Endothelial cell of umbilical vein (primary cell): ENCODE measurements around the gene CALHM5. TPM values are rescaled to one million over a fixed set of nuclear protein-coding genes. Genes with fewer than 3 reads are reported as not detected.

ENCODE experiments used
- BruUV-seq: library from RNA; stranded (reverse); fragments of 400-500 nt; replicated peaks from 2 replicates; lab custom pipeline; 2021; lab: Mats Ljungman, UMichigan
- CTCF ChIA-PET: fragments of 300-600, 350-600 bp; sonication (Branson Sonifier 250); formaldehyde crosslinking; loops from one replicate; lab custom pipeline; 2021; ENCODE audit warnings: antibody characterized with exemption, inconsistent platforms; lab: Charles Lee
- POLR2A ChIA-PET: fragments of 300-600, 350-600 bp; sonication (Branson Sonifier 250); formaldehyde crosslinking; loops from one replicate; lab custom pipeline; 2021; ENCODE audit warnings: antibody characterized with exemption, inconsistent platforms; lab: Charles Lee
- DNase-seq: peaks from one replicate; pipeline ENCODE4 v3.0.0-alpha.2; 2011; ENCODE audit warnings: low read depth, low spot score
- FAIRE-seq: peaks from 2 replicates; lab custom pipeline; 2011; peaks lifted over from hg19 to GRCh38; lab: Jason Lieb, UNC
- H2AFZ ChIP-seq: 2 replicates; pipeline ENCODE4 v1.6.0; 2012; ENCODE audit warnings: low read depth, low read length, control low read depth, inconsistent platforms
- H3K27ac ChIP-seq: 2 replicates; pipeline ENCODE4 v1.5.1; 2011; ENCODE audit warnings: low read depth, mild to moderate bottlenecking, control low read depth, low read length, moderate library complexity; ENCODE audit not compliant: insufficient read depth
- H3K27me3 ChIP-seq, 2 experiments: 2 replicates each; pipeline versions ENCODE4 v1.6.0 to v1.6.1; 2011; ENCODE audit warnings: low read length in 2 of 2, mixed read lengths in 1 of 2; ENCODE audit not compliant: control insufficient read depth in 2 of 2, insufficient read depth in 2 of 2
- H3K36me3 ChIP-seq, 2 experiments: 2 replicates in 1 of 2; 3 replicates in 1 of 2; pipeline ENCODE4 v1.5.1; 2011; ENCODE audit warnings: low read length in 2 of 2, mild to moderate bottlenecking in 1 of 2, moderate library complexity in 1 of 2; ENCODE audit not compliant: control insufficient read depth in 2 of 2, insufficient read depth in 2 of 2; ENCODE audit errors: extremely low read depth in 1 of 2
- H3K4me1 ChIP-seq: 3 replicates; pipeline ENCODE4 v1.5.1; 2011; ENCODE audit warnings: mild to moderate bottlenecking, low read length; ENCODE audit not compliant: control insufficient read depth, insufficient read depth; ENCODE audit errors: extremely low read depth
- H3K4me2 ChIP-seq: 2 replicates; pipeline ENCODE4 v1.6.1; 2011; ENCODE audit warnings: low read length, control low read depth, mixed read lengths; ENCODE audit not compliant: insufficient read depth
- H3K4me3 ChIP-seq, 3 experiments: fragments of 200-600 bp in 1 of 3; sonication (generic), shearing (Covaris generic) in 1 of 3; replicated peaks in 1 of 3; 2 replicates each; pipeline ENCODE4 v1.5.1; 2011 to 2016; ENCODE audit warnings: control low read depth in 3 of 3, low read length in 3 of 3, mild to moderate bottlenecking in 2 of 3, inconsistent platforms in 1 of 3, low read depth in 1 of 3, moderate library complexity in 1 of 3; ENCODE audit not compliant: insufficient read depth in 1 of 3
- H3K79me2 ChIP-seq: 2 replicates; pipeline ENCODE4 v1.6.0; 2012; ENCODE audit warnings: low read length, inconsistent platforms; ENCODE audit not compliant: control insufficient read depth, insufficient read depth
- H3K9ac ChIP-seq: replicated peaks from 2 replicates; pipeline ENCODE3; 2011; ENCODE audit warnings: low read length, control low read depth; ENCODE audit not compliant: insufficient read depth; ENCODE audit errors: extremely low read depth
- H3K9me1 ChIP-seq: replicated peaks from 3 replicates; pipeline ENCODE4 v1.6.0; 2011; ENCODE audit warnings: mild to moderate bottlenecking, low read length; ENCODE audit not compliant: control insufficient read depth, insufficient read depth; ENCODE audit errors: extremely low read depth
- H3K9me3 ChIP-seq: replicated peaks from 2 replicates; pipeline ENCODE4 v1.5.1; 2012; ENCODE audit warnings: low read length, inconsistent platforms; ENCODE audit not compliant: control insufficient read depth, insufficient read depth
- H4K20me1 ChIP-seq: replicated peaks from 2 replicates; pipeline ENCODE3; 2011; ENCODE audit warnings: mild to moderate bottlenecking, low read length; ENCODE audit not compliant: control insufficient read depth, insufficient read depth; ENCODE audit errors: extremely low read depth
- POLR2A ChIP-seq: IDR thresholded peaks from 2 replicates; pipeline ENCODE4 v1.6.1; 2012; ENCODE audit warnings: low read depth, mild to moderate bottlenecking, control low read depth, low read length
- dilution Hi-C: fragments of 300-500 bp; cut with MboI; formaldehyde crosslinking; loops from one replicate; pipeline ENCODE4 v1.15.0; 2019; ENCODE audit warnings: low sequenced_read_pairs; ENCODE audit not compliant: extremely low pct_ligation_motif_present
- intact Hi-C: fragments of 100-400 bp; cut with micrococcal nuclease; formaldehyde crosslinking; loops from one replicate; pipeline ENCODE4 v1.10.0; 2022
- polyA plus RNA-seq, 4 experiments: library from polyadenylated mRNA; depleted of rRNA in 3 of 4; stranded (reverse) in 3 of 4; unstranded in 1 of 4; fragments of >200 nt; gene quantifications; 2 replicates each; pipeline versions ENCODE4 v1.2.1 to v1.2.3, GENCODE V29; 2011 to 2012; ENCODE audit warnings: missing spikeins in 1 of 4
- total RNA-seq: library from RNA; stranded (reverse); gene quantifications from 2 replicates; pipeline ENCODE4 v1.2.3, GENCODE V29; 2021

CALHM5 gene
- total and polyA plus RNA-seq, 2 donors (not counting 3 experiments of a cell fraction or from before 2014, with no cell fraction given) = 4.5 to 6.6 TPM

DNA sequence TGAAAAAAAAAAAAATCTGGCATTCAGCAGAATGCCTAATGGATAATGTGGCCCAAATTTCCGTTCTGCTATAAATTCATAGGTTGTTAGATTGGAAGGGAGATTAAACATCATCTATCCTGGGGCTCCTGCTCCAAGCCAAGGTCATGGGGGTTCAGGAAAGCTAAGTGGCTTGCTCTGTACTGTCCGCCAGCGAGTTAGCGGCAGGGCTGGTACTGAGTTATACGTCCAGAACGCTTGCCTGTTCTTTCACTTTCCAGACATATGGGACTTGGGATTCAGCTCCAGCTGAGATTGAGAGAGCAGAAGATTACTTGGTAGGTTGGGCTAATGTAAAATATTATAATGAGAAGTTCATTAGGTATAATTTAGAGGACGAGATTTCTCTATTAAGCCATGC, 60.7 kb downstream of the CALHM5 start:
- Histone ChIP-seq H3K27me3 (no peaks in the 10 kb centered on the region), H3K9me3 (no peaks in the 10 kb centered on the region), H3K4me3 (peak overlapping the region; percentile 72 to 98 (median 98)), H3K36me3 (peaks cover 0 to 3% of the 10 kb centered on the region in 2 experiments), H3K9me1 (no peaks in the 10 kb centered on the region), H4K20me1 (no peaks in the 10 kb centered on the region), H3K79me2 (peaks cover 67% of the 10 kb centered on the region), H3K4me1 (peaks cover 33% of the 10 kb centered on the region), H2AFZ (peak overlapping the region; percentile 92), H3K4me2 (peak overlapping the region; percentile 99), H3K27ac (peak overlapping the region; percentile 84), H3K9ac (peak overlapping the region; percentile 94)
- ChIA-PET POLR2A (no interaction called here), CTCF (interaction anchor here (1.0 to 5.5 kb wide), 10 partner anchors 10 to 354 kb away, joined by 3 to 36 read pairs (median 6); partner anchors contain the start of genes CALHM5 and RSPH4A)
- BruUV-seq = no TSS peak
- dilution Hi-C loops = no loop called here
- DNase-seq (peak; percentile 61), FAIRE-seq (peak; percentile 35)
- intact Hi-C loops = loop anchor here (5.0 kb wide), 1 partner anchor 200 kb away; the partner anchor contains the start of gene DSE
- TF ChIP-seq POLR2A = no peak

Other genes starting within 250 kb of the CALHM5 start
- 54.5 and 57.3 TPM in 2 replicates for gene TSPYL1, start 231.7 kb upstream of the CALHM5 start, total RNA-seq
- gene TSPYL1, start 231.7 kb upstream of the CALHM5 start, polyA plus RNA-seq = 28.7 and 32.1 TPM in 2 replicates
- gene DSE, start 140.7 kb upstream of the CALHM5 start, total RNA-seq = 25.0 and 31.3 TPM in 2 replicates
- gene DSE, start 140.7 kb upstream of the CALHM5 start, polyA plus RNA-seq = 12.0 and 16.0 TPM in 2 replicates
- not detected in 2 replicates for gene CALHM6, start 50.3 kb upstream of the CALHM5 start, total RNA-seq
- 0.08 and 0.10 TPM in 2 replicates for gene CALHM6, start 50.3 kb upstream of the CALHM5 start, polyA plus RNA-seq
- 0.38 TPM in 1 of 2 replicates, not detected in the other for gene TRAPPC3L, start 34.0 kb downstream of the CALHM5 start, total RNA-seq
- gene TRAPPC3L, start 34.0 kb downstream of the CALHM5 start, polyA plus RNA-seq = 0.03 TPM in 1 of 2 replicates, not detected in the other
- 0.72 TPM in 1 of 2 replicates, not detected in the other for gene CALHM4, start 42.1 kb downstream of the CALHM5 start, total RNA-seq
- 1.2 and 1.5 TPM in 2 replicates for gene CALHM4, start 42.1 kb downstream of the CALHM5 start, polyA plus RNA-seq
- 37.9 and 44.2 TPM in 2 replicates for gene RWDD1, start 59.9 kb downstream of the CALHM5 start, total RNA-seq
- 16.6 and 18.7 TPM in 2 replicates for gene RWDD1, start 59.9 kb downstream of the CALHM5 start, polyA plus RNA-seq
- 0.15 and 0.18 TPM in 2 replicates for gene RSPH4A, start 104.8 kb downstream of the CALHM5 start, total RNA-seq
- gene RSPH4A, start 104.8 kb downstream of the CALHM5 start, polyA plus RNA-seq = 0.06 TPM in 1 of 2 replicates, not detected in the other
- 13.0 and 14.4 TPM in 2 replicates for gene ZUP1, start 157.1 kb downstream of the CALHM5 start, total RNA-seq
- 2.3 and 3.8 TPM in 2 replicates for gene ZUP1, start 157.1 kb downstream of the CALHM5 start, polyA plus RNA-seq
- gene KPNA5, start 169.6 kb downstream of the CALHM5 start, total RNA-seq = 7.1 and 8.9 TPM in 2 replicates
- gene KPNA5, start 169.6 kb downstream of the CALHM5 start, polyA plus RNA-seq = 1.3 and 1.6 TPM in 2 replicates